HUDEP-2 (cell line): ENCODE results near the gene CEP350.

Source experiments
- DNase-seq, 76 experiments: peaks; one replicate each; lab custom pipeline; 2025; ENCODE audit not compliant: unreplicated experiment in 76 of 76; lab: John Stamatoyannopoulos, UW

Gene CEP350

GRCh38 chr1:179954493-179955286 is at the start of gene CEP350:
Gene CEP350, plus strand, starts transcription at chr1:179954810. Its CDS starts 31,372 bp downstream, at chr1:179986182.
- peak; percentile 59 to 99 (median 96) for DNase-seq

- no peak for DNase-seq
These were observed 43.7 kb upstream of the CEP350 start for GRCh38 chr1:179910934-179911333.

- DNase-seq, result no peak
These were observed 42.8 kb upstream of the CEP350 start for GRCh38 chr1:179911812-179912211.

- no peak for DNase-seq
These were observed 36.8 kb upstream of the CEP350 start for GRCh38 chr1:179917601-179918429.

- DNase-seq, result no peak
These were observed 33.1 kb upstream of the CEP350 start for GRCh38 chr1:179921472-179921871.

- no peak for DNase-seq
These were observed 32.4 kb upstream of the CEP350 start for GRCh38 chr1:179921981-179922872.

GRCh38 chr1:179923029-179923428 is 31.6 kb upstream of the CEP350 start:
- no peak for DNase-seq

- no peak for DNase-seq
These were observed 30.3 kb upstream of the CEP350 start for GRCh38 chr1:179924268-179924667.

- no peak for DNase-seq
These were observed 29.3 kb upstream of the CEP350 start for GRCh38 chr1:179925302-179925701.

GRCh38 chr1:179925922-179926849 is 28.4 kb upstream of the CEP350 start:
- DNase-seq, result no peak

GRCh38 chr1:179926850-179927205 is 27.8 kb upstream of the CEP350 start:
- no peak for DNase-seq

- DNase-seq, result no peak
These were observed 24.4 kb upstream of the CEP350 start for GRCh38 chr1:179929955-179930798.

- DNase-seq, result no peak
These were observed 23.7 kb upstream of the CEP350 start for GRCh38 chr1:179930867-179931266.

GRCh38 chr1:179933219-179933618 is 21.4 kb upstream of the CEP350 start:
- DNase-seq, result no peak

- DNase-seq, result no peak
These were observed 18.6 kb upstream of the CEP350 start for GRCh38 chr1:179935909-179936496.

- no peak for DNase-seq
These were observed 16.8 kb upstream of the CEP350 start for GRCh38 chr1:179937668-179938254.

GRCh38 chr1:179938752-179939151 is 15.9 kb upstream of the CEP350 start:
- DNase-seq, result no peak

- no peak for DNase-seq
These were observed 14.7 kb upstream of the CEP350 start for GRCh38 chr1:179939941-179940340.
